K562 (cell line): ENCODE data around the gene YPEL1. TPM values are rescaled to one million over a fixed set of nuclear protein-coding genes. Genes with fewer than 3 reads are reported as not detected.
A peak's percentile ranks its signal among the peaks of the same experiment; 100 is the strongest.

Source experiments
- ATAC-seq: fragments of 200-7000 bp; cut with Tn5 transposase; 3 replicates; pipeline ENCODE4 v1.9.1; 2020; ENCODE audit warnings: moderate library complexity
- BruUV-seq: library from RNA; stranded (reverse); fragments of 400-500 nt; replicated peaks from 2 replicates; lab custom pipeline; 2021; lab: Mats Ljungman, UMichigan
- CTCF ChIA-PET: fragments of 300-600 bp; formaldehyde crosslinking; extraction: SDS; loops from one replicate; lab custom pipeline; 2021; ENCODE audit warnings: low intra/inter-chr PET ratio; lab: Yijun Ruan, JAX
- POLR2A ChIA-PET: fragments of 300-600, 350-650 bp; sonication (Branson Sonifier 250); formaldehyde crosslinking; extraction: SDS; loops from one replicate; lab custom pipeline; 2021; ENCODE audit warnings: antibody characterized with exemption, inconsistent platforms; lab: Yijun Ruan, JAX
- DNase-seq, 4 experiments: peaks; one replicate each; pipeline versions ENCODE4 v3.0.0 to v3.0.0-alpha.2; 2011 to 2018; ENCODE audit warnings: low spot score in 3 of 4, mixed read lengths in 3 of 4; ENCODE audit errors: extremely low read depth in 1 of 4
- FAIRE-seq: peaks from 2 replicates; lab custom pipeline; 2011; peaks lifted over from hg19 to GRCh38; lab: Jason Lieb, UNC
- H2AFZ ChIP-seq: 2 replicates; pipeline ENCODE4 v1.6.0; 2011; ENCODE audit warnings: low read depth, low read length, control low read depth, inconsistent platforms
- H3K27ac ChIP-seq: fragments of 200-600 bp; 3 replicates; pipeline ENCODE4 v1.8.0; 2011; ENCODE audit warnings: low read depth, mild to moderate bottlenecking, control low read depth, inconsistent platforms, low read length, moderate library complexity, mixed read lengths; ENCODE audit errors: extremely low read depth
- H3K27me3 ChIP-seq, 2 experiments: fragments of 300-600 bp in 1 of 2; 2 replicates in 1 of 2; 3 replicates in 1 of 2; pipeline versions ENCODE4 v1.6.0 to v1.8.0; 2011; ENCODE audit warnings: inconsistent platforms in 2 of 2, low read length in 2 of 2, mild to moderate bottlenecking in 1 of 2, mixed read lengths in 1 of 2, moderate library complexity in 1 of 2; ENCODE audit not compliant: control insufficient read depth in 2 of 2, insufficient read depth in 2 of 2
- H3K36me3 ChIP-seq: fragments of 300-600 bp; 3 replicates; pipeline ENCODE4 v1.8.0; 2011; ENCODE audit warnings: mild to moderate bottlenecking, low read length, inconsistent platforms; ENCODE audit not compliant: control insufficient read depth, insufficient read depth
- H3K4me1 ChIP-seq, 2 experiments: fragments of 200-600 bp in 1 of 2; replicated peaks in 1 of 2; 2 replicates in 1 of 2; 3 replicates in 1 of 2; pipeline versions ENCODE4 v1.5.1 to v1.8.0; 2011; ENCODE audit warnings: inconsistent platforms in 2 of 2, low read length in 2 of 2, mild to moderate bottlenecking in 1 of 2, mixed read lengths in 1 of 2, moderate library complexity in 1 of 2; ENCODE audit not compliant: control insufficient read depth in 2 of 2, insufficient read depth in 2 of 2
- H3K4me2 ChIP-seq: 2 replicates; pipeline ENCODE4 v1.6.1; 2011; ENCODE audit warnings: low read length, control low read depth, inconsistent platforms, mixed read lengths; ENCODE audit not compliant: insufficient read depth
- H3K4me3 ChIP-seq: fragments of 200-600 bp; sonication (generic), shearing (Covaris generic); 2 replicates; pipeline ENCODE4 v1.5.1; 2016; ENCODE audit warnings: control low read depth, inconsistent platforms
- H3K79me2 ChIP-seq: fragments of 200-600 bp; 3 replicates; pipeline ENCODE4 v1.8.0; 2011; ENCODE audit warnings: low read length, inconsistent platforms; ENCODE audit not compliant: control insufficient read depth, insufficient read depth
- H3K9ac ChIP-seq, 2 experiments: 2 replicates each; pipeline versions ENCODE4 v1.6.0 to v1.6.1; 2011; ENCODE audit warnings: low read depth in 2 of 2, low read length in 2 of 2, control low read depth in 1 of 2, inconsistent platforms in 1 of 2, mild to moderate bottlenecking in 1 of 2, mixed read lengths in 1 of 2; ENCODE audit not compliant: insufficient read depth in 1 of 2
- H3K9me1 ChIP-seq: one replicate; pipeline ENCODE4 v1.6.0; 2011; ENCODE audit warnings: inconsistent platforms, mild to moderate bottlenecking, low read length, moderate library complexity; ENCODE audit not compliant: control insufficient read depth, insufficient read depth
- H3K9me3 ChIP-seq: replicated peaks from 2 replicates; pipeline ENCODE4 v1.5.1; 2011; ENCODE audit warnings: low read depth, low read length, inconsistent platforms; ENCODE audit not compliant: control insufficient read depth, insufficient read depth
- H4K20me1 ChIP-seq: replicated peaks from 2 replicates; pipeline ENCODE4 v1.6.1; 2011; ENCODE audit warnings: low read length, inconsistent platforms, mixed read lengths; ENCODE audit not compliant: control insufficient read depth, insufficient read depth
- BDP1 ChIP-seq: IDR thresholded peaks from 3 replicates; pipeline ENCODE4 v1.6.1; 2011; ENCODE audit not compliant: insufficient read length, insufficient read depth
- BHLHE40 ChIP-seq: IDR thresholded peaks from 2 replicates; pipeline ENCODE4 v1.6.1; 2011; ENCODE audit warnings: low read length, improper control_type of control experiment
- CTBP1 ChIP-seq: fragments of 450-650 bp; IDR thresholded peaks from 2 replicates; pipeline ENCODE4 v1.6.1; 2016; ENCODE audit warnings: borderline replicate concordance
- HDAC3 ChIP-seq: fragments of 450-650 bp; IDR thresholded peaks from 2 replicates; pipeline ENCODE4 v1.6.1; 2018; ENCODE audit warnings: borderline replicate concordance, mild to moderate bottlenecking, moderate library complexity; ENCODE audit not compliant: partially characterized antibody
- IFI16 ChIP-seq: fragments of 250-450 bp; sonication (Bioruptor Pico); IDR thresholded peaks from 2 replicates; pipeline ENCODE4 v2.1.2; 2022; ENCODE audit warnings: mild to moderate bottlenecking, inconsistent platforms
- MEF2A ChIP-seq: IDR thresholded peaks from 2 replicates; pipeline ENCODE4 v1.6.1; 2011; ENCODE audit warnings: low read depth, mild to moderate bottlenecking, low read length, moderate library complexity; ENCODE audit not compliant: control insufficient read depth
- MXI1 ChIP-seq: IDR thresholded peaks from 2 replicates; pipeline ENCODE4 v1.6.1; 2011; ENCODE audit warnings: low read depth, mild to moderate bottlenecking, improper control_type of control experiment, low read length
- POLR2AphosphoS5 ChIP-seq: IDR thresholded peaks from 2 replicates; pipeline ENCODE4 v1.6.1; 2011; ENCODE audit warnings: mild to moderate bottlenecking, low read depth, low read length, moderate library complexity; ENCODE audit not compliant: control insufficient read depth, insufficient read depth
- TBL1XR1 ChIP-seq, 2 experiments: IDR thresholded peaks; 2 replicates each; pipeline ENCODE4 v1.6.1; 2012; ENCODE audit warnings: improper control_type of control experiment in 2 of 2, low read length in 2 of 2, mild to moderate bottlenecking in 1 of 2
- ZNF384 ChIP-seq: IDR thresholded peaks from 2 replicates; pipeline ENCODE4 v1.6.1; 2012; ENCODE audit warnings: low read depth, low read length, improper control_type of control experiment
- WGBS: fragments of 100-300 bp; shearing (Covaris generic); methylation state at CpG from one replicate; pipeline ENCODE4 v1.1.6; 2016; ENCODE audit warnings: low coverage, mixed read lengths; ENCODE audit not compliant: insufficient coverage; ENCODE audit errors: missing lambda C conversion rate; 5-methylcytosine and 5-hydroxymethylcytosine counted together
- in situ Hi-C: fragments of 300-500 bp; cut with MboI; formaldehyde crosslinking; loops from 4 replicates; pipeline ENCODE4 v1.15.0; 2018; ENCODE audit warnings: inconsistent platforms, mixed read lengths
- intact Hi-C: fragments of 100-400 bp; cut with micrococcal nuclease; formaldehyde crosslinking; loops from 2 replicates; pipeline ENCODE4 v1.14.2; 2022
- polyA plus RNA-seq, 8 experiments: library from polyadenylated mRNA; depleted of rRNA in 4 of 8; stranded (reverse) in 5 of 8; unstranded in 3 of 8; fragments of >200 nt; fragmentation: Nextera tagmentation in 2 of 8; fragmentation: Illumina TruSeq in 1 of 8; extraction: Ambion mirVana in 2 of 8; extraction: Trizol in 1 of 8; gene quantifications; 2 replicates each; pipeline versions ENCODE4 v1.2.1 to v1.2.3, GENCODE V29; 2011 to 2014; ENCODE audit warnings: inconsistent platforms in 1 of 8, missing spikeins in 1 of 8
- total RNA-seq, 7 experiments: library from RNA; depleted of rRNA in 6 of 7; stranded (reverse); fragments of >200 nt in 6 of 7; fragmentation: Illumina TruSeq in 2 of 7; extraction: Trizol in 2 of 7; gene quantifications; 2 replicates each; pipeline versions ENCODE4 v1.2.1 to v1.2.3, GENCODE V29; 2011 to 2021; ENCODE audit warnings: low replicate concordance in 1 of 7
- TF ChIP-seq, protein P1 (sequence below): sonication (generic); formaldehyde crosslinking; IDR thresholded peaks from 2 replicates; pipeline ENCODE4 v1.8.1; 2023; ENCODE audit warnings: mild to moderate bottlenecking, missing genetic modification reagents, moderate library complexity
- TF ChIP-seq, protein P2 (sequence below), 3 experiments: IDR thresholded peaks in 2 of 3; conservative IDR thresholded peaks in 1 of 3; 2 replicates each; pipeline ENCODE4 v1.5.1; 2011 to 2012; ENCODE audit warnings: low read length in 3 of 3, mild to moderate bottlenecking in 3 of 3, control low read depth in 2 of 3, improper control_type of control experiment in 1 of 3, inconsistent platforms in 1 of 3, low read depth in 1 of 3, mixed read lengths in 1 of 3, moderate library complexity in 1 of 3; ENCODE audit not compliant: insufficient read depth in 2 of 3
- TF ChIP-seq, protein P3 (sequence below): fragments of 450-650 bp; formaldehyde crosslinking; IDR thresholded peaks from 2 replicates; pipeline ENCODE4 v1.4.0; 2020; ENCODE audit warnings: mild to moderate bottlenecking, moderate library complexity
- TF ChIP-seq, protein P4 (sequence below): fragments of 250-450 bp; sonication (Bioruptor Pico); IDR thresholded peaks from 2 replicates; pipeline ENCODE4 v1.5.0; 2021

YPEL1 gene
- total and polyA plus RNA-seq, 9 of the 15 experiments (the other 6 are each of a cell fraction or from before 2014, with no cell fraction given): 0.07 to 2.2 (median 0.46) TPM

DNA sequence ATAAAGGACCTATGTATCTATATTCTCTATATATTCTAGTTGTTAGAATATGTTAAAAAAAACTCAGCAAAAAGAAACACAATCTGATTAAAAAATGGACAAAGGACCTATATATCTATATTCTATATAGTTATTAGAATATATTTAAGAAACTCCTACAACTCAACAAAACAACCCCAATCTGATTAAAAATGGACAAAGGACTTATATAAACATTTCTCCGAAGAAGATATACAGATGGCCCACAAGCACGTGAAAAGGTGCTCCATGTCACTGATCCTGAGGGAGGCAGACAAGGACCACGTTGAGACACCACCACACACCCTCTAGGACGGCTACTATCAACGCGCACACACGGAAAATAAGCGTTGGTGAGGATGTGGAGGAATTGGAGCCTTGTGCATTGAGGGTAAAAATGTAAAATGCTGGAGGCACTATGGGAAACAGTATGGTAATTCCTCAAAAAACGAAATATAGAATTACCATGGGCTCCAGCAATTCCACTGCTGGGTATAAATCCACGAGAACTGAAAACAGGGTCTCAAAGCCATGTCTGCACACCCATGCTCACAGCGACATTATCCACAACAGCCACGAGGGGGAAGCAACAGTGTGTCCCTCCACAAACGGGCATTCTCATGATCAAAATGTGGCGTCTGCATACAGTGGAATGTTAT is 22.7 kb downstream of the YPEL1 start:
- FAIRE-seq (peak; percentile 98), ATAC-seq (peak; percentile 96), DNase-seq (peak; percentile 99)
- intact Hi-C loops (loop anchor here (1.0 to 5.0 kb wide), 12 partner anchors 14 to 489 kb away; partner anchors contain the start of gene PPM1F), in situ Hi-C loops (loop anchor here (5.0 kb wide), 1 partner anchor 234 kb away; no protein-coding TSS in a partner anchor)
- peak overlapping the region; percentile 5; the same call in 1 of the 2 replicates for H3K4me3 ChIP-seq
- ChIA-PET POLR2A (interaction anchor here (0.6 to 2.6 kb wide), 8 partner anchors 12 to 225 kb away, joined by 3 to 12 read pairs (median 3); partner anchors contain the start of gene SDF2L1), CTCF (interaction anchor here (0.5 to 12.1 kb wide), 32 partner anchors 10 to 272 kb away, joined by 3 to 609 read pairs (median 4); partner anchors contain the start of genes MAPK1, PPM1F and TOP3B)
- H3K9ac ChIP-seq: peak overlapping the region in 1 of 2 experiments; percentile 5; a peak in 1 of 4 replicates
- H3K9me1 ChIP-seq: no peaks in the 10 kb centered on the region
- H3K27ac ChIP-seq: no peak overlapping the region; the same call in 2 of the 3 replicates
- peak overlapping the region; percentile 85 for H2AFZ ChIP-seq
- H3K27me3 ChIP-seq: peaks cover 40 to 69% of the 10 kb centered on the region in 2 experiments
- peak overlapping the region; percentile 79 for H3K4me2 ChIP-seq
- H3K4me1 ChIP-seq: peaks cover 10 to 14% of the 10 kb centered on the region in 2 experiments; a peak in 4 of 5 replicates
- H3K36me3 ChIP-seq: no peaks in the 10 kb centered on the region
- WGBS: 1% methylated on average over 14 of the region's 14 CpGs
- no TSS peak for BruUV-seq
- no peaks in the 10 kb centered on the region for H3K9me3 ChIP-seq
- no peaks in the 10 kb centered on the region for H3K79me2 ChIP-seq
- peaks cover 36% of the 10 kb centered on the region for H4K20me1 ChIP-seq
- TF ChIP-seq IFI16 (CRISPR knock-in tag) (no peak), ZNF384 (peak; percentile 76), MEF2A (no peak), BDP1 (no peak), HDAC3 (no peak), BHLHE40 (peak; percentile 94), TBL1XR1 (IDR thresholded peaks at IDR 0.05; ENCODE audit: low read length in 2 of 2) (peak; percentile 72 to 79; a peak in 2 of 4 replicates), POLR2AphosphoS5 (no peak), MXI1 (peak; percentile 88), CTBP1 (no peak)
- TF ChIP-seq, protein P1, sequence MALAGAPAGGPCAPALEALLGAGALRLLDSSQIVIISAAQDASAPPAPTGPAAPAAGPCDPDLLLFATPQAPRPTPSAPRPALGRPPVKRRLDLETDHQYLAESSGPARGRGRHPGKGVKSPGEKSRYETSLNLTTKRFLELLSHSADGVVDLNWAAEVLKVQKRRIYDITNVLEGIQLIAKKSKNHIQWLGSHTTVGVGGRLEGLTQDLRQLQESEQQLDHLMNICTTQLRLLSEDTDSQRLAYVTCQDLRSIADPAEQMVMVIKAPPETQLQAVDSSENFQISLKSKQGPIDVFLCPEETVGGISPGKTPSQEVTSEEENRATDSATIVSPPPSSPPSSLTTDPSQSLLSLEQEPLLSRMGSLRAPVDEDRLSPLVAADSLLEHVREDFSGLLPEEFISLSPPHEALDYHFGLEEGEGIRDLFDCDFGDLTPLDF (CRISPR knock-in tag): peak; percentile 95
- TF ChIP-seq, protein P2, sequence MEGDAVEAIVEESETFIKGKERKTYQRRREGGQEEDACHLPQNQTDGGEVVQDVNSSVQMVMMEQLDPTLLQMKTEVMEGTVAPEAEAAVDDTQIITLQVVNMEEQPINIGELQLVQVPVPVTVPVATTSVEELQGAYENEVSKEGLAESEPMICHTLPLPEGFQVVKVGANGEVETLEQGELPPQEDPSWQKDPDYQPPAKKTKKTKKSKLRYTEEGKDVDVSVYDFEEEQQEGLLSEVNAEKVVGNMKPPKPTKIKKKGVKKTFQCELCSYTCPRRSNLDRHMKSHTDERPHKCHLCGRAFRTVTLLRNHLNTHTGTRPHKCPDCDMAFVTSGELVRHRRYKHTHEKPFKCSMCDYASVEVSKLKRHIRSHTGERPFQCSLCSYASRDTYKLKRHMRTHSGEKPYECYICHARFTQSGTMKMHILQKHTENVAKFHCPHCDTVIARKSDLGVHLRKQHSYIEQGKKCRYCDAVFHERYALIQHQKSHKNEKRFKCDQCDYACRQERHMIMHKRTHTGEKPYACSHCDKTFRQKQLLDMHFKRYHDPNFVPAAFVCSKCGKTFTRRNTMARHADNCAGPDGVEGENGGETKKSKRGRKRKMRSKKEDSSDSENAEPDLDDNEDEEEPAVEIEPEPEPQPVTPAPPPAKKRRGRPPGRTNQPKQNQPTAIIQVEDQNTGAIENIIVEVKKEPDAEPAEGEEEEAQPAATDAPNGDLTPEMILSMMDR (IDR thresholded peaks at IDR 0.05 in 2 of 3, conservative IDR thresholded peaks at IDR 0.05 in 1 of 3; ENCODE audit: insufficient read depth in 2 of 3, low read depth in 1 of 3, low read length in 3 of 3): peak in 1 of 3 experiments; percentile 98; a peak in 2 of 6 replicates
- TF ChIP-seq, protein P3, sequence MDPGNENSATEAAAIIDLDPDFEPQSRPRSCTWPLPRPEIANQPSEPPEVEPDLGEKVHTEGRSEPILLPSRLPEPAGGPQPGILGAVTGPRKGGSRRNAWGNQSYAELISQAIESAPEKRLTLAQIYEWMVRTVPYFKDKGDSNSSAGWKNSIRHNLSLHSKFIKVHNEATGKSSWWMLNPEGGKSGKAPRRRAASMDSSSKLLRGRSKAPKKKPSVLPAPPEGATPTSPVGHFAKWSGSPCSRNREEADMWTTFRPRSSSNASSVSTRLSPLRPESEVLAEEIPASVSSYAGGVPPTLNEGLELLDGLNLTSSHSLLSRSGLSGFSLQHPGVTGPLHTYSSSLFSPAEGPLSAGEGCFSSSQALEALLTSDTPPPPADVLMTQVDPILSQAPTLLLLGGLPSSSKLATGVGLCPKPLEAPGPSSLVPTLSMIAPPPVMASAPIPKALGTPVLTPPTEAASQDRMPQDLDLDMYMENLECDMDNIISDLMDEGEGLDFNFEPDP (CRISPR knock-in tag): no peak
- TF ChIP-seq, protein P4, sequence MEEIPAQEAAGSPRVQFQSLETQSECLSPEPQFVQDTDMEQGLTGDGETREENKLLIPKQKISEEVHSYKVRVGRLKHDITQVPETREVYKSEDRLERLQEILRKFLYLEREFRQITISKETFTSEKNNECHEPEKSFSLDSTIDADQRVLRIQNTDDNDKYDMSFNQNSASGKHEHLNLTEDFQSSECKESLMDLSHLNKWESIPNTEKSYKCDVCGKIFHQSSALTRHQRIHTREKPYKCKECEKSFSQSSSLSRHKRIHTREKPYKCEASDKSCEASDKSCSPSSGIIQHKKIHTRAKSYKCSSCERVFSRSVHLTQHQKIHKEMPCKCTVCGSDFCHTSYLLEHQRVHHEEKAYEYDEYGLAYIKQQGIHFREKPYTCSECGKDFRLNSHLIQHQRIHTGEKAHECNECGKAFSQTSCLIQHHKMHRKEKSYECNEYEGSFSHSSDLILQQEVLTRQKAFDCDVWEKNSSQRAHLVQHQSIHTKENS (CRISPR knock-in tag): no peak
